Activated naive CD4-positive, alpha-beta T cell treated with anti-CD3 and anti-CD28 coated beads, Interleukin-2, amount 50 U/mL, for 16 hours (primary cell): ENCODE results near the gene NDST4.

Source experiments
- DNase-seq: peaks from one replicate; pipeline ENCODE4 v3.0.0-alpha.2; 2020

NDST4 gene

GRCh38 chr4:114782415-114783214, 330.8 kb downstream of the NDST4 start:
- no peak for DNase-seq

GRCh38 chr4:114780205-114780604, 333.2 kb downstream of the NDST4 start:
- no peak for DNase-seq
